Adrenal gland (tissue), 5 donors: ENCODE data around the gene EPHB2.

Source experiments
- CTCF ChIP-seq, 6 experiments: fragments of 450-650 bp in 4 of 6; fragments of 200-600 bp in 2 of 6; sonication (generic) in 1 of 6; IDR thresholded peaks; 1 replicate in 5 of 6; 2 replicates in 1 of 6; pipeline versions ENCODE4 v1.5.1 to v1.8.0; 2016 to 2021; ENCODE audit warnings: antibody characterized with exemption in 6 of 6, mild to moderate bottlenecking in 2 of 6, moderate library complexity in 1 of 6
- POLR2A ChIP-seq, 2 donors: fragments of 450-650 bp; IDR thresholded peaks; one replicate each; pipeline ENCODE4 v1.6.1; 2017; ENCODE audit warnings: antibody characterized with exemption in 2 of 2, mild to moderate bottlenecking in 2 of 2, moderate library complexity in 1 of 2
- donor health status: DM: no; HTN: no; CAD: no.

DNA sequence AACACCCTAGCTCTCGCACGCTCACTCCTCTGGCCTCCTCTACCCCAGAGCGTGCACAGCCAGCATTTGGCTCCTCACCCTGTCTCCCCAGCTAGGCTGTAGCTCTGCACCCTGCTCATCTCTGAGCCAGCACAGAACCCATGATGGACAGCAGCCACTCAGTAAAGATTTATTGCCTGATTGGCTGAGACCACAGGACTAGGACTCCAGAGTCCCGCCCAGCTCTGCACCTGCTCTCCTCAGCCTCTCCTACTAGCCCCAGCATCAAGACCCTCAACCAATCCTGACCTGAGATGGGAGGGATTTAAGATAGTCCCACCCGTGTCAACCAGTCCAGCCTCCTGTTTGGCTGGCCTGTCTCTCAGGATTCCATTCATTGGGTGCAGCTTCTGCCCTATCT, 48.3 kb upstream of the EPHB2 start:
- TF ChIP-seq CTCF (IDR thresholded peaks at IDR 0.05) = no peak
- no peak for TF ChIP-seq POLR2A (IDR thresholded peaks at IDR 0.05)
